SK-N-SH (cell line): Measurements from ENCODE around the gene RP2.

ENCODE experiments used
- CTCF ChIP-seq: fragments of 200-600 bp; sonication (generic); IDR thresholded peaks from 2 replicates; pipeline ENCODE4 v1.6.1; 2017; ENCODE audit warnings: antibody characterized with exemption, mild to moderate bottlenecking, moderate library complexity
- EP300 ChIP-seq, 2 experiments: IDR thresholded peaks; 2 replicates each; pipeline versions ENCODE4 v1.4.0 to v1.6.1; 2012; ENCODE audit warnings: borderline replicate concordance in 1 of 2, low read depth in 1 of 2, low read length in 1 of 2
- FOSL2 ChIP-seq: IDR thresholded peaks from 2 replicates; pipeline ENCODE4 v1.4.0; 2012; ENCODE audit warnings: low read depth, mild to moderate bottlenecking, moderate library complexity, borderline replicate concordance
- GATA2 ChIP-seq: sonication (generic); formaldehyde crosslinking; IDR thresholded peaks from 2 replicates; pipeline ENCODE4 v1.5.0; 2020; ENCODE audit warnings: mild to moderate bottlenecking, missing genetic modification reagents
- IRF3 ChIP-seq: fragments of 150-350 bp; IDR thresholded peaks from 2 replicates; pipeline ENCODE4 v1.6.1; 2016; ENCODE audit warnings: mild to moderate bottlenecking, low read depth, low read length
- JUND ChIP-seq: IDR thresholded peaks from 2 replicates; pipeline ENCODE4 v1.4.0; 2012
- NFIC ChIP-seq: IDR thresholded peaks from 2 replicates; pipeline ENCODE4 v1.4.0; 2012; ENCODE audit warnings: borderline replicate concordance
- PBX3 ChIP-seq: IDR thresholded peaks from 2 replicates; pipeline ENCODE4; 2012
- POLR2AphosphoS5 ChIP-seq: IDR thresholded peaks from 2 replicates; pipeline ENCODE4 v1.6.1; 2012; ENCODE audit warnings: low read depth, low read length
- RAD21 ChIP-seq: IDR thresholded peaks from 2 replicates; pipeline ENCODE4 v1.6.1; 2012; ENCODE audit warnings: mild to moderate bottlenecking, low read length
- RFX5 ChIP-seq: IDR thresholded peaks from 2 replicates; pipeline ENCODE4 v1.6.1; 2012; ENCODE audit warnings: mild to moderate bottlenecking, improper control_type of control experiment, low read length
- SIN3A ChIP-seq: IDR thresholded peaks from 2 replicates; pipeline ENCODE4 v1.6.1; 2012; ENCODE audit warnings: low read depth, mild to moderate bottlenecking, low read length, moderate library complexity, borderline replicate concordance
- YY1 ChIP-seq: IDR thresholded peaks from 2 replicates; pipeline ENCODE4 v1.4.0; 2012; ENCODE audit warnings: low read depth, mild to moderate bottlenecking
- TF ChIP-seq, protein P1 (sequence below): IDR thresholded peaks from 2 replicates; pipeline ENCODE4 v1.6.1; 2012; ENCODE audit warnings: mild to moderate bottlenecking, low read depth, low read length, moderate library complexity

- TF ChIP-seq PBX3 (no peak), CTCF (no peak), SIN3A (no peak), JUND (no peak), RAD21 (no peak), FOSL2 (no peak), EP300 (IDR thresholded peaks at IDR 0.05; ENCODE audit: borderline replicate concordance in 1 of 2, low read depth in 1 of 2, low read length in 1 of 2) (no peak), IRF3 (no peak), POLR2AphosphoS5 (no peak), YY1 (no peak), RFX5 (no peak), GATA2 (CRISPR knock-in tag) (no peak), NFIC (no peak)
- TF ChIP-seq, protein P1, sequence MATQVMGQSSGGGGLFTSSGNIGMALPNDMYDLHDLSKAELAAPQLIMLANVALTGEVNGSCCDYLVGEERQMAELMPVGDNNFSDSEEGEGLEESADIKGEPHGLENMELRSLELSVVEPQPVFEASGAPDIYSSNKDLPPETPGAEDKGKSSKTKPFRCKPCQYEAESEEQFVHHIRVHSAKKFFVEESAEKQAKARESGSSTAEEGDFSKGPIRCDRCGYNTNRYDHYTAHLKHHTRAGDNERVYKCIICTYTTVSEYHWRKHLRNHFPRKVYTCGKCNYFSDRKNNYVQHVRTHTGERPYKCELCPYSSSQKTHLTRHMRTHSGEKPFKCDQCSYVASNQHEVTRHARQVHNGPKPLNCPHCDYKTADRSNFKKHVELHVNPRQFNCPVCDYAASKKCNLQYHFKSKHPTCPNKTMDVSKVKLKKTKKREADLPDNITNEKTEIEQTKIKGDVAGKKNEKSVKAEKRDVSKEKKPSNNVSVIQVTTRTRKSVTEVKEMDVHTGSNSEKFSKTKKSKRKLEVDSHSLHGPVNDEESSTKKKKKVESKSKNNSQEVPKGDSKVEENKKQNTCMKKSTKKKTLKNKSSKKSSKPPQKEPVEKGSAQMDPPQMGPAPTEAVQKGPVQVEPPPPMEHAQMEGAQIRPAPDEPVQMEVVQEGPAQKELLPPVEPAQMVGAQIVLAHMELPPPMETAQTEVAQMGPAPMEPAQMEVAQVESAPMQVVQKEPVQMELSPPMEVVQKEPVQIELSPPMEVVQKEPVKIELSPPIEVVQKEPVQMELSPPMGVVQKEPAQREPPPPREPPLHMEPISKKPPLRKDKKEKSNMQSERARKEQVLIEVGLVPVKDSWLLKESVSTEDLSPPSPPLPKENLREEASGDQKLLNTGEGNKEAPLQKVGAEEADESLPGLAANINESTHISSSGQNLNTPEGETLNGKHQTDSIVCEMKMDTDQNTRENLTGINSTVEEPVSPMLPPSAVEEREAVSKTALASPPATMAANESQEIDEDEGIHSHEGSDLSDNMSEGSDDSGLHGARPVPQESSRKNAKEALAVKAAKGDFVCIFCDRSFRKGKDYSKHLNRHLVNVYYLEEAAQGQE, result no peak
Observed at GRCh38 chrX:46823481-46823880, 13.4 kb upstream of the RP2 start.
